H1 (cell line): ENCODE measurements around the gene JAG1. TPM values are rescaled to one million over a fixed set of nuclear protein-coding genes. Genes with fewer than 3 reads are reported as not detected.

Source experiments
- CTCF ChIA-PET: fragments of 300-600 bp; sonication (Branson Sonifier 250); formaldehyde crosslinking; loops from one replicate; lab custom pipeline; 2021; ENCODE audit not compliant: partially characterized antibody; lab: Charles Lee
- POLR2A ChIA-PET: fragments of 300-600 bp; sonication (Branson Sonifier 250); formaldehyde crosslinking; loops from one replicate; lab custom pipeline; 2021; ENCODE audit warnings: inconsistent platforms; ENCODE audit not compliant: partially characterized antibody; lab: Charles Lee
- DNase-seq, 2 experiments: peaks; one replicate each; pipeline versions ENCODE4 v3.0.0 to v3.0.0-alpha.2; 2010 to 2022; ENCODE audit warnings: low spot score in 2 of 2, low read depth in 1 of 2, mixed read lengths in 1 of 2
- FAIRE-seq: peaks from 2 replicates; lab custom pipeline; 2011; peaks lifted over from hg19 to GRCh38; lab: Jason Lieb, UNC
- H2AFZ ChIP-seq: 2 replicates; pipeline ENCODE4 v1.8.1; 2012; ENCODE audit warnings: low read length, inconsistent platforms
- H2AK5ac ChIP-seq: 2 replicates; pipeline ENCODE4 v1.6.1; 2013; ENCODE audit warnings: low read depth, low read length
- H2BK120ac ChIP-seq: replicated peaks from 2 replicates; pipeline ENCODE3; 2013; ENCODE audit warnings: low read depth, low read length, inconsistent platforms
- H2BK12ac ChIP-seq: 2 replicates; pipeline ENCODE4 v1.6.1; 2013; ENCODE audit warnings: low read depth, low read length
- H2BK15ac ChIP-seq: 2 replicates; pipeline ENCODE4 v1.6.1; 2013; ENCODE audit warnings: low read length
- H2BK20ac ChIP-seq: 2 replicates; pipeline ENCODE4 v1.6.1; 2013; ENCODE audit warnings: low read length
- H2BK5ac ChIP-seq: 2 replicates; pipeline ENCODE4 v1.6.1; 2013; ENCODE audit warnings: low read depth, low read length
- H3K14ac ChIP-seq: 2 replicates; pipeline ENCODE4 v1.6.1; 2013; ENCODE audit warnings: inconsistent platforms; ENCODE audit not compliant: insufficient read length
- H3K18ac ChIP-seq: 2 replicates; pipeline ENCODE4 v1.6.1; 2013; ENCODE audit warnings: low read length; ENCODE audit errors: extremely low read depth
- H3K23ac ChIP-seq: 2 replicates; pipeline ENCODE4 v1.6.1; 2013; ENCODE audit warnings: inconsistent platforms; ENCODE audit not compliant: insufficient read length
- H3K23me2 ChIP-seq: 2 replicates; pipeline ENCODE4 v1.6.1; 2013; ENCODE audit warnings: low read depth, low read length
- H3K27ac ChIP-seq: 2 replicates; pipeline ENCODE4 v1.6.1; 2011; ENCODE audit warnings: low read depth, low read length, inconsistent platforms
- H3K27me3 ChIP-seq, 4 experiments: replicated peaks in 1 of 4; 1 replicate in 1 of 4; 2 replicates in 3 of 4; pipeline versions ENCODE4 v1.6.1 to v1.8.1; 2011 to 2013; ENCODE audit warnings: low read length in 3 of 4, mild to moderate bottlenecking in 3 of 4, inconsistent platforms in 2 of 4, mixed read lengths in 2 of 4, moderate library complexity in 1 of 4; ENCODE audit not compliant: control insufficient read depth in 3 of 4, insufficient read depth in 3 of 4; ENCODE audit errors: extremely low read depth in 1 of 4
- H3K36me3 ChIP-seq, 4 experiments: 2 replicates each; pipeline versions ENCODE4 v1.6.1 to v1.8.1; 2011 to 2013; ENCODE audit warnings: mild to moderate bottlenecking in 4 of 4, low read length in 3 of 4, moderate library complexity in 2 of 4, control low read depth in 1 of 4, inconsistent platforms in 1 of 4; ENCODE audit not compliant: insufficient read depth in 4 of 4, control insufficient read depth in 2 of 4
- H3K4ac ChIP-seq: replicated peaks from 2 replicates; pipeline ENCODE3; 2013; ENCODE audit warnings: low read length, low read depth, mixed read lengths, inconsistent platforms; ENCODE audit not compliant: insufficient read length
- H3K4me1 ChIP-seq, 4 experiments: replicated peaks in 1 of 4; 1 replicate in 1 of 4; 2 replicates in 3 of 4; pipeline versions ENCODE4 v1.6.1 to v1.8.1; 2011 to 2013; ENCODE audit warnings: low read length in 3 of 4, inconsistent platforms in 2 of 4, mixed read lengths in 1 of 4; ENCODE audit not compliant: insufficient read depth in 4 of 4, control insufficient read depth in 3 of 4
- H3K4me2 ChIP-seq, 2 experiments: 2 replicates each; pipeline versions ENCODE4 v1.6.1 to v1.8.1; 2011 to 2013; ENCODE audit warnings: low read depth in 2 of 2, low read length in 2 of 2, control low read depth in 1 of 2, inconsistent platforms in 1 of 2, mild to moderate bottlenecking in 1 of 2; ENCODE audit not compliant: insufficient read depth in 1 of 2
- H3K4me3 ChIP-seq, 4 experiments: fragments of 200-600, 300-600 bp in 1 of 4; sonication (generic), shearing (Covaris generic), sonication (Bioruptor Twin) in 1 of 4; 2 replicates each; pipeline versions ENCODE4 v1.5.1 to v1.8.1; 2011 to 2016; ENCODE audit warnings: low read length in 4 of 4, low read depth in 3 of 4, control low read depth in 2 of 4, inconsistent platforms in 2 of 4, mild to moderate bottlenecking in 2 of 4, mixed read lengths in 1 of 4, moderate library complexity in 1 of 4; ENCODE audit not compliant: insufficient read depth in 2 of 4; ENCODE audit errors: extremely low read depth in 1 of 4
- H3K56ac ChIP-seq: replicated peaks from 2 replicates; pipeline ENCODE3; 2013; ENCODE audit warnings: low read depth, mild to moderate bottlenecking, mixed read lengths, low read length, inconsistent platforms; ENCODE audit not compliant: insufficient read length
- H3K79me1 ChIP-seq: 2 replicates; pipeline ENCODE4 v1.6.1; 2013; ENCODE audit warnings: low read depth, low read length, control low read depth
- H3K79me2 ChIP-seq, 2 experiments: 2 replicates each; pipeline versions ENCODE4 v1.6.1 to v1.8.1; 2012 to 2013; ENCODE audit warnings: low read length in 2 of 2, mild to moderate bottlenecking in 2 of 2, inconsistent platforms in 1 of 2; ENCODE audit not compliant: insufficient read depth in 2 of 2, control insufficient read depth in 1 of 2
- H3K9ac ChIP-seq, 4 experiments: replicated peaks in 1 of 4; 1 replicate in 1 of 4; 2 replicates in 3 of 4; pipeline versions ENCODE4 v1.6.1 to v1.8.1; 2011 to 2013; ENCODE audit warnings: low read depth in 3 of 4, low read length in 3 of 4, control low read depth in 2 of 4, mild to moderate bottlenecking in 2 of 4, moderate library complexity in 2 of 4, inconsistent platforms in 1 of 4; ENCODE audit errors: extremely low read depth in 1 of 4
- H3K9me3 ChIP-seq, 2 experiments: 2 replicates each; pipeline versions ENCODE4 v1.6.1 to v1.8.1; 2012 to 2013; ENCODE audit warnings: mild to moderate bottlenecking in 2 of 2, moderate library complexity in 2 of 2, control low read depth in 1 of 2, inconsistent platforms in 1 of 2, low read depth in 1 of 2, low read length in 1 of 2, mixed read lengths in 1 of 2; ENCODE audit not compliant: insufficient read depth in 2 of 2
- H4K20me1 ChIP-seq, 2 experiments: replicated peaks in 1 of 2; 2 replicates each; pipeline versions ENCODE3 to v1.8.1; 2011 to 2013; ENCODE audit warnings: inconsistent platforms in 2 of 2, low read length in 2 of 2, mild to moderate bottlenecking in 1 of 2; ENCODE audit not compliant: insufficient read depth in 2 of 2, control insufficient read depth in 1 of 2
- H4K5ac ChIP-seq: 2 replicates; pipeline ENCODE4 v1.6.1; 2013; ENCODE audit warnings: low read length, low read depth, mixed read lengths, inconsistent platforms; ENCODE audit not compliant: insufficient read length
- H4K8ac ChIP-seq: 2 replicates; pipeline ENCODE4 v1.8.0; 2013; ENCODE audit warnings: mild to moderate bottlenecking, moderate library complexity, low read length, inconsistent platforms; ENCODE audit not compliant: insufficient read depth; ENCODE audit errors: extremely low read depth
- H4K91ac ChIP-seq: replicated peaks from 2 replicates; pipeline ENCODE3; 2013; ENCODE audit warnings: low read length, mixed read lengths, inconsistent platforms; ENCODE audit not compliant: insufficient read length
- CHD1 ChIP-seq: IDR thresholded peaks from 2 replicates; pipeline ENCODE4 v1.6.1; 2012; ENCODE audit warnings: low read depth, low read length, improper control_type of control experiment
- CTBP2 ChIP-seq: IDR thresholded peaks from 2 replicates; pipeline ENCODE4 v1.7.0; 2011; ENCODE audit warnings: borderline replicate concordance, mild to moderate bottlenecking, moderate library complexity, mixed read lengths, low read length; ENCODE audit not compliant: insufficient read depth, insufficient read length
- HDAC6 ChIP-seq: IDR thresholded peaks from one replicate; pipeline ENCODE4 v1.7.1; 2012; ENCODE audit warnings: low read depth, mild to moderate bottlenecking, inconsistent platforms, low read length, moderate library complexity
- JUN ChIP-seq: IDR thresholded peaks from 2 replicates; pipeline ENCODE4 v1.6.1; 2011; ENCODE audit warnings: low read depth, mild to moderate bottlenecking, improper control_type of control experiment, low read length
- KDM1A ChIP-seq: fragments of 200-600, 300-600 bp; sonication (generic); IDR thresholded peaks from 2 replicates; pipeline ENCODE4 v1.7.1; 2016; ENCODE audit warnings: mild to moderate bottlenecking, low read length, borderline replicate concordance
- NANOG ChIP-seq: IDR thresholded peaks from 2 replicates; pipeline ENCODE4 v1.6.1; 2011; ENCODE audit warnings: low read length, low read depth, mild to moderate bottlenecking, inconsistent platforms; ENCODE audit not compliant: insufficient read depth, poor library complexity, severe bottlenecking
- SIN3A ChIP-seq, 2 experiments: IDR thresholded peaks in 1 of 2; conservative IDR thresholded peaks in 1 of 2; 2 replicates each; pipeline ENCODE4 v1.6.1; 2011 to 2012; ENCODE audit warnings: low read length in 2 of 2, improper control_type of control experiment in 1 of 2, low read depth in 1 of 2, mild to moderate bottlenecking in 1 of 2
- WGBS, 2 experiments: shearing (Covaris generic) in 1 of 2; methylation state at CpG; one replicate each; pipeline versions ENCODE4 v1.1.6 to v1.1.7; 2013 to 2015; ENCODE audit warnings: low lambda C conversion rate in 2 of 2, mixed read lengths in 2 of 2, inconsistent platforms in 1 of 2, low coverage in 1 of 2, missing lambda C conversion rate in 1 of 2; ENCODE audit not compliant: insufficient replicate concordance in 2 of 2, insufficient coverage in 1 of 2, insufficient read length in 1 of 2; ENCODE audit errors: extremely low coverage in 1 of 2, missing lambda C conversion rate in 1 of 2; 5-methylcytosine and 5-hydroxymethylcytosine counted together
- polyA plus RNA-seq, 7 experiments: library from polyadenylated mRNA; depleted of rRNA in 3 of 7; stranded (reverse) in 5 of 7; unstranded in 2 of 7; fragments of >200 nt in 5 of 7; fragments of 200-250 nt in 2 of 7; gene quantifications; 1 replicate in 5 of 7; 2 replicates in 1 of 7; 4 replicates in 1 of 7; pipeline versions ENCODE4 v1.2.1 to v1.2.3, GENCODE V29; 2011 to 2013; ENCODE audit warnings: missing spikeins in 2 of 7, mixed read lengths in 2 of 7
- total RNA-seq: library from RNA; stranded (reverse); fragmentation: NEBNext Ultra II Directional; extraction: Animal tissue kit (Norgen Biotek cat#: 25700); gene quantifications from 2 replicates; pipeline ENCODE4 v1.2.1, GENCODE V29; 2021
- TF ChIP-seq, protein P1 (sequence below): IDR thresholded peaks from 2 replicates; pipeline ENCODE4 v1.6.1; 2011; ENCODE audit warnings: low read depth, mild to moderate bottlenecking, low read length; ENCODE audit not compliant: insufficient read depth
- TF ChIP-seq, protein P2 (sequence below): IDR thresholded peaks from 2 replicates; pipeline ENCODE4 v1.6.1; 2012; ENCODE audit warnings: inconsistent platforms

Gene JAG1
- total and polyA plus RNA-seq, 2 of the 8 experiments (the other 6 are each of a cell fraction or from before 2014, with no cell fraction given), result 13.5 to 27.3 TPM

GRCh38 chr20:10682939-10683338 lies 9.1 kb upstream of the JAG1 start:
- TF ChIP-seq HDAC6, result no peak
- TF ChIP-seq NANOG, result no peak
- TF ChIP-seq CTBP2, result no peak
- TF ChIP-seq, protein P1, sequence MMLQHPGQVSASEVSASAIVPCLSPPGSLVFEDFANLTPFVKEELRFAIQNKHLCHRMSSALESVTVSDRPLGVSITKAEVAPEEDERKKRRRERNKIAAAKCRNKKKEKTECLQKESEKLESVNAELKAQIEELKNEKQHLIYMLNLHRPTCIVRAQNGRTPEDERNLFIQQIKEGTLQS, result no peak
- TF ChIP-seq CHD1, result no peak
- TF ChIP-seq, protein P2, sequence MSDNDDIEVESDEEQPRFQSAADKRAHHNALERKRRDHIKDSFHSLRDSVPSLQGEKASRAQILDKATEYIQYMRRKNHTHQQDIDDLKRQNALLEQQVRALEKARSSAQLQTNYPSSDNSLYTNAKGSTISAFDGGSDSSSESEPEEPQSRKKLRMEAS, result no peak
- TF ChIP-seq SIN3A (conservative IDR thresholded peaks at IDR 0.05 in 1 of 2, IDR thresholded peaks at IDR 0.05 in 1 of 2; ENCODE audit: low read depth in 1 of 2, low read length in 2 of 2), result no peak
- no peak for TF ChIP-seq KDM1A
- TF ChIP-seq JUN, result no peak
- TF ChIP-seq, all 59 proteins: peak for 0
- Histone ChIP-seq H3K18ac (no peak overlapping the region), H4K20me1 (no peaks in the 10 kb centered on the region), H3K4me2 (no peak overlapping the region), H3K79me2 (no peaks in the 10 kb centered on the region), H3K14ac (no peak overlapping the region), H4K91ac (no peak overlapping the region), H3K23me2 (no peaks in the 10 kb centered on the region), H4K8ac (no peak overlapping the region), H2AFZ (no peak overlapping the region), H2BK5ac (no peak overlapping the region), H3K4me1 (no peaks in the 10 kb centered on the region), H2BK15ac (no peak overlapping the region), H4K5ac (no peak overlapping the region), H2BK12ac (no peak overlapping the region), H3K27ac (no peak overlapping the region), H2AK5ac (no peak overlapping the region; the same call in 1 of the 2 replicates), H3K23ac (no peak overlapping the region), H2BK120ac (no peak overlapping the region), H3K27me3 (no peaks in the 10 kb centered on the region), H2BK20ac (no peak overlapping the region), H3K9me3 (no peaks in the 10 kb centered on the region), H3K9ac (no peak overlapping the region), H3K56ac (no peak overlapping the region), H3K36me3 (no peaks in the 10 kb centered on the region), H3K79me1 (no peaks in the 10 kb centered on the region), H3K4ac (no peak overlapping the region), H3K4me3 (no peak overlapping the region)
- FAIRE-seq, result no peak
- no peak for DNase-seq
- ChIA-PET POLR2A (interaction anchor here (0.6 to 1.5 kb wide), 2 partner anchors 9 to 11 kb away, joined by 3 to 5 read pairs; partner anchors contain the start of gene JAG1), CTCF (interaction anchor here (0.9 to 2.4 kb wide), 9 partner anchors 9 to 861 kb away, joined by 3 to 11 read pairs (median 4); partner anchors contain the start of gene JAG1)
- WGBS, 2 experiments, result 87% methylated on average over 3 of the region's 3 CpGs; no CpG with 5 or more reads in 1 of the 2 experiments
